Type B pancreatic cell (in vitro differentiated cells): ENCODE measurements around the gene PER3. TPM values are rescaled to one million over a fixed set of nuclear protein-coding genes. Genes with fewer than 3 reads are reported as not detected.

Source experiments
- DNase-seq: peaks from one replicate; pipeline ENCODE4 v3.0.0; 2021; ENCODE audit warnings: mixed read lengths; ENCODE audit not compliant: unreplicated experiment; ENCODE audit errors: extremely low spot score
- H3K27ac Mint-ChIP-seq: 2 replicates; pipeline ENCODE4 v1.8.0; 2021; ENCODE audit warnings: mild to moderate bottlenecking, mixed read lengths
- H3K27me3 Mint-ChIP-seq: 2 replicates; pipeline ENCODE4 v1.8.0; 2021; ENCODE audit warnings: mixed read lengths
- H3K36me3 Mint-ChIP-seq: 2 replicates; pipeline ENCODE4 v1.8.0; 2021; ENCODE audit warnings: mixed read lengths
- H3K4me1 Mint-ChIP-seq: one replicate; pipeline ENCODE4 v1.8.0; 2021; ENCODE audit warnings: mixed read lengths; ENCODE audit not compliant: unreplicated experiment
- H3K4me3 Mint-ChIP-seq: 2 replicates; pipeline ENCODE4 v1.8.0; 2021; ENCODE audit warnings: mild to moderate bottlenecking, mixed read lengths
- H3K9me3 Mint-ChIP-seq: 2 replicates; pipeline ENCODE4 v1.8.0; 2021; ENCODE audit warnings: mixed read lengths
- total RNA-seq: library from RNA; stranded (reverse); gene quantifications from 2 replicates; pipeline ENCODE4 v1.2.1, GENCODE V29; 2021; ENCODE audit warnings: low replicate concordance
- TF ChIP-seq, protein P1 (sequence below): fragments of 200-600 bp; sonication (generic); conservative IDR thresholded peaks from 2 replicates; pipeline ENCODE4 v1.5.0; 2021; ENCODE audit warnings: antibody characterized with exemption, mild to moderate bottlenecking

Gene PER3
- total RNA-seq, 1 donor from 2014 or later: 7.1 TPM

DNA sequence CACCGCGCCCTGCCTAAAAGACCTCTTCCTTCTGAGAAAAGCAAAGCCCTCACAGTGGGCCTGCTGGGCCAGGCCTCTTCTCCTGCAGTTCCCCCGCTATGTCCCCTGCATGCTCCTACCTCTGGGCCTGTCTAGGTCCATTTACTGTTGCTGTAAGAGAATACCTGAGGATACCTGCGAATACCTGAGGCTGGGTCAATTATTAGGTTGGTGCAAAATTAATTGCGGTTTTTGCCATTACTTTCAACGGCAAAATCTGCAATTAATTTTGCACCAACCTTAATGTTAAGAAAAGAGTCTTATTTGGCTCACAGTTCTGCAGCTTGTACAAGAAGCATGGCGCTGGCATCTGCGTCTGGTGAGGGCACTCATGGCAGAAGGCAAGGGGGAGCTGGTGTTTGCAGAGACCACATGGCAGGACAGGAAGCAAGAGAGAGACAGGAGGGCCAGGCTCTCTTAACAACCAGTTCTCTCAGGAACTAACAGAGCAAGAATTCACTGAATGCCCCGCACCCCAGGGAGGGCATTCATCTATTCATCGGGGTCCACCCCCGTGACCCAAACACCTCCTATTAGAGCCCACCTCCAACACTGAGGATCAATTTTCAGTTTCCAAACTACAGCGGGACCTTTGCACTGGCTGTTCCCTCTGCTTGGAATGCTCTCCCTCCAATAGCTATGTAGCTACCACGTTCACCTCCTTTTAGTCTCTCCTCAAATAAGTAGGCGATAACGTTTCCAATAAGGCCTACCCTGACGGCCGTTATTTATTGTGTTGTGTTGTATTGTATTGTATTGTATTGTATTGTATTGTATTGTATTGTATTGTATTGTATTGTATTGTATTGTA is 78.3 kb downstream of the PER3 start:
- Mint-ChIP-seq H3K36me3 (no peaks in the 10 kb centered on the region), H3K27ac (no peak overlapping the region), H3K4me3 (no peak overlapping the region), H3K27me3 (no peaks in the 10 kb centered on the region), H3K9me3 (no peaks in the 10 kb centered on the region), H3K4me1 (no peaks in the 10 kb centered on the region)
- TF ChIP-seq, protein P1, sequence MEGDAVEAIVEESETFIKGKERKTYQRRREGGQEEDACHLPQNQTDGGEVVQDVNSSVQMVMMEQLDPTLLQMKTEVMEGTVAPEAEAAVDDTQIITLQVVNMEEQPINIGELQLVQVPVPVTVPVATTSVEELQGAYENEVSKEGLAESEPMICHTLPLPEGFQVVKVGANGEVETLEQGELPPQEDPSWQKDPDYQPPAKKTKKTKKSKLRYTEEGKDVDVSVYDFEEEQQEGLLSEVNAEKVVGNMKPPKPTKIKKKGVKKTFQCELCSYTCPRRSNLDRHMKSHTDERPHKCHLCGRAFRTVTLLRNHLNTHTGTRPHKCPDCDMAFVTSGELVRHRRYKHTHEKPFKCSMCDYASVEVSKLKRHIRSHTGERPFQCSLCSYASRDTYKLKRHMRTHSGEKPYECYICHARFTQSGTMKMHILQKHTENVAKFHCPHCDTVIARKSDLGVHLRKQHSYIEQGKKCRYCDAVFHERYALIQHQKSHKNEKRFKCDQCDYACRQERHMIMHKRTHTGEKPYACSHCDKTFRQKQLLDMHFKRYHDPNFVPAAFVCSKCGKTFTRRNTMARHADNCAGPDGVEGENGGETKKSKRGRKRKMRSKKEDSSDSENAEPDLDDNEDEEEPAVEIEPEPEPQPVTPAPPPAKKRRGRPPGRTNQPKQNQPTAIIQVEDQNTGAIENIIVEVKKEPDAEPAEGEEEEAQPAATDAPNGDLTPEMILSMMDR: no peak
- DNase-seq: no peak

DNA sequence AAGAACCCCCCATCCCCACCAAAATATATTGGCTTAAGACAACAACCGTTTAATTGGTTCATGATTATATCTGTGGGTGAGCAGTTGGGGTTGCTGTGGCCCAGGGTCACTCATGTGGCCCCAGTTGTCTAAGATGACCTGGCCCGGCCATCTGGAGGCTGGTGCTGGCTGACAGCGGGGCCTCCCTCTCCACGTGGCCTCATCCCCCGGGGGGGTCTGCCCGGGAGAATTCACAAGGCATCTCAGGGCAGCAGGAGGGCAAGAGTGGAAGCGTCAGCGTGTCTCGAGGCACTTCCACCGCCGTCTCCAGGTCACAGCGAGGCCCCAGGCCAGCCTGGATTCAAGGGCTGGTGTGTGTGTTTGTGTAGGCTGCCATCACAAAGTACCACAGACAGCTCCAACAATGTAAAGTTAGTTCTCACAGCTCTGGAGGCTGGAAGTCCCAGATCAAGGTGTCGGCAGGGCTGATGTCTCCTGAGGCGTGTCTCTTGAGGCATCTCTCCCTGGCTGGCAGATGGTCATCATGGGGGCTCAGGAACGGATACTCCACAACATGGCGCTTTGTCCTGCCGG is 79.8 kb downstream of the PER3 start:
- Mint-ChIP-seq H3K36me3 (no peaks in the 10 kb centered on the region), H3K27ac (no peak overlapping the region), H3K4me1 (no peaks in the 10 kb centered on the region), H3K9me3 (no peaks in the 10 kb centered on the region), H3K4me3 (no peak overlapping the region), H3K27me3 (no peaks in the 10 kb centered on the region)
- DNase-seq: no peak
- TF ChIP-seq, protein P1: no peak

DNA sequence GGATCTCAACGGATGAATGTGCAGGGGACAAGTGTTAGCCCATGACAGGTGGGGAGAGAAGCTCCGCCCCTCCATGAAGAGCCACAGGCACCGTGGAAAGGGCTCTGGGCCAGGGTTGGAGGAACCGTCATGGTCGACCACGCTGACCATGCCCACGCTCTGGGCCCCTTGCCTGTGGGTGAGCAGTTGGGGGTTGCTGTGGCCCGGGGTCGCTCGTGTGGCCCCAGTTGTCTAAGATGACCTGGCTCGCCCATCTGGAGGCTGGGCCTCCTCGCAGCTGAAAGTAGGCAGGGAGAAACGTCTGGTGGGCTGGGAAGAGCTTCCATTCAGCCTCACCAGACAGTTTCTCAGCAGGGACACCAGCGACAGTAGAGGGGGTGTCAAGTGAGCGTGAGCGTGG is 81.9 kb downstream of the PER3 start:
- no peak overlapping the region for H3K4me3 Mint-ChIP-seq
- no peak for DNase-seq
- no peaks in the 10 kb centered on the region for H3K36me3 Mint-ChIP-seq
- H3K4me1 Mint-ChIP-seq: no peaks in the 10 kb centered on the region
- TF ChIP-seq, protein P1: no peak
- no peaks in the 10 kb centered on the region for H3K27me3 Mint-ChIP-seq
- no peak overlapping the region for H3K27ac Mint-ChIP-seq
- H3K9me3 Mint-ChIP-seq: no peaks in the 10 kb centered on the region

DNA sequence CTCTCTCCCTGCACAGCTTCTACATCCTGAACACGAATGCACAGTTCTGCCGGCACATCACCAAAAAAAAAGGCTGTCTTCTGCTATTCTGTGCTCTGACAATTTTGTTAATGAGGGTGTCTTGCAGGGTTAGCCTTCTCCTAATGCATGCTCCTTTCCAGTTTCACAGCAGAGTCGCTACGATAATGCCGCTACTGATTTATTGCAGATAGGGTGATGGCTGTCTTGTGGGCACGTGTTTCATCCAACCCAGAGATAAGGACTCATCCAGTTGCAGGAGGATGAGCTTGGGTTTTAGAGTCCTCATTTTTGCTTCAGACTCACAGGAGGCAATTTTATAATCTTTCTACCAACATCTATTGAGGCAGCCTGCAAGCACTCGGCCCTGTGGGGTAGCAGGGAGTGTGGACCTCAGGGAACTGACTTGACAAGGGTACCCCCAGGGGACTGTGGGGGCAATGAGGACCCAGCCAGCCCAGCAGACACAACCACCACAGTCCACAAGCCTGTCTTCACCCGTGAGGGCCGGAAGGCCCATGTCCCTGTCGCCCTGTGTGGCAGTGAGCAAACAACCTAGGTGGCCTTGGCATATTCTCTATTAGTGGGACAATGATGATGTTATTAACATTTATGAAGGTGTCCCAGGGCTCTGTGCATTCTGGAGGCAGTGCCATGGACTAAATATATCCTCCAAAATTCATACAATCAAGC is 84.1 kb downstream of the PER3 start:
- DNase-seq: no peak
- Mint-ChIP-seq H3K27me3 (no peaks in the 10 kb centered on the region), H3K27ac (no peak overlapping the region), H3K36me3 (no peaks in the 10 kb centered on the region), H3K4me3 (no peak overlapping the region), H3K4me1 (no peaks in the 10 kb centered on the region), H3K9me3 (no peaks in the 10 kb centered on the region)
- TF ChIP-seq, protein P1: no peak

- H3K27ac Mint-ChIP-seq: no peak overlapping the region
- no peaks in the 10 kb centered on the region for H3K9me3 Mint-ChIP-seq
- TF ChIP-seq, protein P1: no peak
- H3K36me3 Mint-ChIP-seq: no peaks in the 10 kb centered on the region
- no peak for DNase-seq
- H3K27me3 Mint-ChIP-seq: no peaks in the 10 kb centered on the region
- H3K4me3 Mint-ChIP-seq: no peak overlapping the region
- H3K4me1 Mint-ChIP-seq: no peaks in the 10 kb centered on the region
Observed at GRCh38 chr1:7869136-7869920, 85.2 kb downstream of the PER3 start.
